Uterus (tissue), 2 donors: Measurements from ENCODE around the gene SERPINB12.

Experiments
- CTCF ChIP-seq, 4 experiments: fragments of 200-600 bp in 2 of 4; fragments of 450-650 bp in 2 of 4; sonication (generic) in 2 of 4; IDR thresholded peaks; one replicate each; pipeline ENCODE4 v1.5.1; 2016 to 2019; ENCODE audit warnings: antibody characterized with exemption in 4 of 4, mild to moderate bottlenecking in 2 of 4, moderate library complexity in 1 of 4
- POLR2A ChIP-seq, 2 donors: fragments of 450-650 bp; IDR thresholded peaks; one replicate each; pipeline ENCODE4 v1.6.1; 2016; ENCODE audit warnings: antibody characterized with exemption in 2 of 2, mild to moderate bottlenecking in 1 of 2, moderate library complexity in 1 of 2

GRCh38 chr18:63604791-63605567 is 62.8 kb downstream of the SERPINB12 start:
- no peak for TF ChIP-seq CTCF (IDR thresholded peaks at IDR 0.05)
- no peak for TF ChIP-seq POLR2A (IDR thresholded peaks at IDR 0.05)
